NCI-H345 treated with DMSO at 0.1 percent for 48 hours (cell line): Measurements from ENCODE around the gene MARK1.

ENCODE experiments used
- DNase-seq: peaks from one replicate; lab custom pipeline; 2025; ENCODE audit not compliant: unreplicated experiment; lab: John Stamatoyannopoulos, UW

MARK1 gene

GRCh38 chr1:220689666-220690065 is 161.7 kb downstream of the MARK1 start:
- DNase-seq = no peak

DNA sequence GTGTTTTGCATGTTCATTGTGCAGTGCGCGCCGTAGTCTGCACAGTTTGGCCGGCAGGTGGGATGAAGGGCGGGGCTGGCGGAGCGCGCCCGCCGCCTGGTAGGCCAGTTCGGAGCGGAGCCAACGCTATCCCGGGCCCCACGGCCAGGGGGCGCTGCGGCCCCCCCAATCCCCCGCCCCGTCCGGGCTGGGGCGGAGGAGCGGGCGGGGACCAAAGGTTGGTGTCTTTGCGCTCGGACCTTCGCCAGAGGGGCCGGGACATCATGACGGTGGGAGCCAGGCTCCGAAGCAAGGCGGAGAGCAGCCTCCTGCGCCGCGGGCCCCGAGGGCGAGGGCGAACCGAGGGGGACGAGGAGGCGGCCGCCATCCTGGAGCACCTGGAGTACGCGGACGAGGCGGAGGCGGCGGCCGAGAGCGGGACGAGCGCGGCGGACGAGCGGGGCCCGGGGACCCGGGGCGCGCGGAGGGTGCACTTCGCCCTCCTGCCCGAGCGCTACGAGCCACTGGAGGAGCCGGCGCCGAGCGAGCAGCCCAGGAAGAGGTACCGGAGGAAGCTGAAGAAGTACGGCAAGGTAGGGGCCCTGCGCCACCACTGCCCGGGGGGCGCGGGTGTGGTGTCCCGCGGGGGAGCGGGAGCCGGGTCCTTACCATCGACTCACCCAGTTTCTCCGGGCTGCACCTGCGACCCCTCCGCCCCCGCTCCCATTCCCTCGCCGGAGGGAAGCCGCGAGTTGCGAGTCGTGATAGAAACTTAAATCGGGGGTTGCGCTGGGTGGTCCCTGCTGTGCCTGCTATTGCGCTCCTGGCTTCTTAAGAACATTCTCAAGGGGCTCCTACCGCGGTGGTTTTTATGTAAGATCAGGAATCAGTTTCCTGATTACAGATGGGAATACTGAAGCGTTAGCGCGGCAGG is 162.5 kb downstream of the MARK1 start, which contains the start of gene C1orf115:
C1orf115 (plus strand) TSS at position 224 of the 913 bp plus-strand sequence; CDS start at position 264, 40 bp downstream.
- peak; percentile 67 for DNase-seq

DNA sequence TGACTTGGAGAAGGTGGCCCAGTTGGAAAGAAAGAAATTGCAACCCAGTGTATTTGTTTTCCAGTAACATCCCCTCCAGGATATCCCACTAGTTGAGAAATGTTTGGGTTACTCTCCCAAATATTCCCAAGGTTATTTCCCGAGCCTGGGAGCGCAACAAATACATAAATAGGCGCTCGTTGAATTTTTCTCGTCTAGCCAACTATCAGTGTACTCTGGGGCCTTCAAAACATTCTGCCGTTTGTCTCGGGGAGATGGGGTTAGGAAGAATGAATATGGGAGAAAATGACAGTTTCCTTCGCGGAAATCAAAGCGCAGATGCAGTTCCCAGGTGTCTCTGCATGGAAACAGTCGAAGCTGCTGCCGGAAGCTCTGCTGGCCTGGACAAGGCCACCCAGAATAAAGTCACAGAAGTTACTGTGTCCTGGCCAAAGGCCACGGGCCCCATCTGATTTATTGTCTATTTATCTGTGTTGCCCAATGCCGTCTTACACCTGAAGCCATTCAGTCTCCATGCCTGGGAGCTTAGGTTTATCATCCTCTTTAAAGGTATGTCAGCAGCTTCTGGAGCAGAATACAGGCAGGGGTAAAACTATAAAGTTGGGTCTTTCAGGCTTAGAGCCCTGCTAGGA is 163.2 kb downstream of the MARK1 start:
- no peak for DNase-seq

DNA sequence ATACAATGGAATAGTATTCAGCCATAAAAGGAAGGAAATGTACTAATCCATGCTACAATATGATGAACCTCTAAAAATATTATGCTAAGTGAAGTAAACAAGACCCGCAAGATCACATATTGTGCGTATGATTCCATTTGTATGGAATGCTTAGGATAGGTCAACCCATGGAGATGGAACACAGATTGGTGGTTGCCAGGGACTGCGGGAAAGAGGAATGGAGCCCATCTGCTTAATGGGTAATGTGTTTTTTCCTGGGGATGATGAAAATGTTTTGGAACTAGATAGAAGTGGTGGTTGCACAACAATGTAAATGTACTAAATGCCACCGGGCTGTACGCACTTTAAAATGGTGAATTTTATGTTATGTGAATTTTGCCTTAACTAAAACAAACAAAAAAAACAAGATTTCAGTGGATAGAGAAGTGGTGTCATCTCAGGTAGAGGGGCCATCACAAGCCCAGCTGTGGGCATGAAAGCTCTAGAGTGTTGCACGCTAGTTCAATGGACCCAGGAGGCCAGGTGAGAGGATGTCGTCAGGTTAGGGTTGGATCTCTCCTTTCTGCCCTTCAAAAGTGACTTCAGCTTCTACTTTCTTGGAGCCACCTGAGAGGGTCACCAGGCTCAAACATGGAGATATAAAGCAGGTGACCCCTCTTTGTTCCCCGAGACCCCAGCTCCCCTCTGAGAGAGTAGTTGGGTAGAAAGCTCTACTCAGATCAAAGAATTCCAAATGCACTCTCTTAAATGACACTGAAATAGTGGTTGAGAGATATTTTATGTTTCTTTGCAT is 164.7 kb downstream of the MARK1 start:
- DNase-seq = no peak

- DNase-seq = no peak
Observed at GRCh38 chr1:220694866-220695382, 167.0 kb downstream of the MARK1 start.

DNA sequence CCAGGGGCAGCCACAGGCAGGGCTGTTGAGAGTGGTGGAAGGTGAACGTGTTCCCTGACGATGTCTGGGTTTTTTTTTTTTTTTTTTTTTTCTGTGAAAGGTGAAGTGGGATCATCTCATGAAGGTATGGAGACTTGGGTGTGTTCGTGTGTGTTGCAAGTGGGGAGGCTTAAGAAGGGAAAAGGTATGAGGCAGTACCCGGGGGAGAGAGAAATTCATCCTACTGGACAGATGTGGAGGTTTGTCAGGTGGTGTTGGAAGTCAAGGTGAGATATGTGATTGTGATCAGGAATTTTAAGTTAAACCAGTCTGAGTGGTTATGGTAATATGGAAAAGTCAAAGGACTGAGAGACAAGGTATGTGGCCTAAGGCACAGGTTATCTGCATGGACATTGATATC is 167.5 kb downstream of the MARK1 start:
- DNase-seq = no peak

DNA sequence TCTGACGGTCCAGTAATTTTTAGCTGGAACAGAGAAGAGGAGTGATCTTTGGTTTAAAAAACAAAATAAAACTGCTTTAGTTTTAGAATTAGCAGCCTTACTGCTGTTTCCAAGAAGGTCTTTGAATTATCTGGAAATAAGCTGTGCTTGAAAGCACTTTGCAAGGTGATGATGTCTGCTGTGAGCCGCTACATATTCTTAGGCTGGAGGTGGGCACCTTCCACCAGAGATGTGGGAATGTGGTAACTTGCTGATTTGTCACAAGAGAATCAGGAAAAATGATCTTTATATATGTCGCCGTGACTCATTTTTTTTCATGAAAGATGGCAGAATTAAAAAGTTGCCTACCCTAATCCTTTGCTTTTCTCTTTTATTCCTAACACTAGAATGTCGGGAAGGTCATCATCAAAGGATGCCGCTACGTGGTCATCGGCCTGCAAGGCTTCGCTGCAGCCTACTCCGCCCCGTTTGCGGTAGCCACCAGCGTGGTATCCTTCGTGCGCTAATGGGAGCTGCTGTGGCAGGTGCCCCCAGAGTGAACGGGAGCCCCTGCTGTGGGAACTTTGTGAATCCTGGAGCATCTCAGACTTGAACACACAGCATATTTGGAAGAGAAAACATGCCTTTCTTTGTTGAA is 168.4 kb downstream of the MARK1 start:
- DNase-seq = no peak

- no peak for DNase-seq
Observed at GRCh38 chr1:220696863-220697231, 168.9 kb downstream of the MARK1 start.

- no peak for DNase-seq
Observed at GRCh38 chr1:220697326-220697725, 169.4 kb downstream of the MARK1 start.

DNA sequence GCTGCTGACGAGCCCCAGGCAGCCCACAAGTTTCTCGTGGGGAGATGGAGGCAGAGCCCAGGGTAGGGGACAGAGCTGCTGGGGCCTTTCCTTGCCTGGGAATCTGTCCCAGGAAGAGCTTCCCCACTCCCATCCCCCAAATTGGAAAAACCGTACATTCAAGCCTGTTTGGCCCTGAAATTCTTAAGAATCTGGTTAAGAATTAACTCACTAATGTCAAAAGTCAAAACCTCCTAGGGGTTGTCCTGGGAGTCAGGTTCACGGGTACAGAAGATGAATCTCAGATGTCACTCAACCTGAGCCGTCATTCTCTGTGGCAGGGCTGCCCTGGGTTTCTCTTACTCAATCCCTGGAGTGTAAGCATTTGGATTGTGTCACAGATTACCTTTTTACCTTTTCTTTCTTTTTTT is 170.7 kb downstream of the MARK1 start:
- no peak for DNase-seq

DNA sequence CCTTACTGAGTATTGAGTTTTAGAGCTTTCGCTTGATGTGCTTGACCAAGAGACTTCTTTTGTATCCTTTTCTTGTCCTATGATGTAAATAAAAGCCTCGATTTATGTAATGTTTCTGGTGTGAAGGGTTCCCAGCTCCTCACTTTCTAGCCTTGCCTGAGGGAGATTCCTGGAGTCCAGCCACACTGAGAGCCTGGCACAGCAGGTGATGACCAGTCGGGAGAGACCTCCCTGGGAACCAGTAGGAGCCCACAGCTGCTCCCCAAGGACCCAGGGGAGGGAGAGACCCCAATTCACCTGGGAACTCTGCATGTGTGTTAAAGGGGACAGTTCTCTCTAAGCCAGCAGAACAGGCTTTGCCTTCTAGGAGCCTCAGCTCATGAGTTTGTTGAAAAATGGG is 171.1 kb downstream of the MARK1 start:
- DNase-seq = no peak

GRCh38 chr1:220700556-220701179 is 172.7 kb downstream of the MARK1 start:
- DNase-seq = no peak

GRCh38 chr1:220701974-220702373 is 174.0 kb downstream of the MARK1 start:
- DNase-seq = no peak

- peak; percentile 53 for DNase-seq
Observed at GRCh38 chr1:220702733-220703270, 174.9 kb downstream of the MARK1 start.

GRCh38 chr1:220703305-220703704 is 175.4 kb downstream of the MARK1 start:
- DNase-seq = no peak

- no peak for DNase-seq
Observed at GRCh38 chr1:220705782-220706181, 177.8 kb downstream of the MARK1 start.

- no peak for DNase-seq
Observed at GRCh38 chr1:220706480-220706879, 178.5 kb downstream of the MARK1 start.

GRCh38 chr1:220707160-220707559 is 179.2 kb downstream of the MARK1 start:
- no peak for DNase-seq

DNA sequence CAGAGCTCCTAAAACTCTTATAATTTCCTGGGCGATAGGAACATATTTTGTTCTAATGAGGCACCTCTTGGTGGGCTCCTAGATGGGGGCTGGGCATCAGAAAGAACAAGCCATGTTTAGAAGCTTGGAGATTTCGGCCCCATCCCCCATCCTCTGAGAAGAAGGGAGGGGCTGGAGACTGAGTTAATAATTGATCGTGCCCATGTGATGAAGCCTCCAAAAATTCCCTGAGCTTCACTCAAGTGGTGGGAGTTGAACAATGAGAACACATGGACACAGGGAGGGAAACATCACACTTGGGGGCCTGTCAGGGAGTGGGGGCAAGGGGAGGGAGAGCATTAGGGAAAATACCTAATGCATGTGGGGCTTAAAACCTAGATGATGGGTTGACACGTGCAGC is 180.3 kb downstream of the MARK1 start:
- no peak for DNase-seq
